GM12878 (cell line): Measurements from ENCODE around the gene UBB. TPM values are rescaled to one million over a fixed set of nuclear protein-coding genes. Genes with fewer than 3 reads are reported as not detected.

Experiments used
- ATAC-seq: fragments of 200-7000 bp; cut with Tn5 transposase; 3 replicates; pipeline ENCODE4 v1.9.1; 2020; ENCODE audit warnings: mild to moderate bottlenecking, moderate library complexity
- BruUV-seq: library from RNA; stranded (reverse); fragments of 400-500 nt; replicated peaks from 2 replicates; lab custom pipeline; 2021; lab: Mats Ljungman, UMichigan
- CTCF ChIA-PET: fragments of 300-600 bp; sonication (Branson Sonifier 250); formaldehyde crosslinking; extraction: SDS; loops from one replicate; lab custom pipeline; 2021; ENCODE audit warnings: inconsistent platforms; lab: Yijun Ruan, JAX
- POLR2A ChIA-PET: fragments of 350-600 bp; formaldehyde crosslinking; extraction: SDS; loops from one replicate; lab custom pipeline; 2021; ENCODE audit warnings: inconsistent platforms; lab: Charles Lee
- RAD21 ChIA-PET: fragments of 300-600 bp; sonication (Branson Sonifier 250); formaldehyde crosslinking; loops from one replicate; lab custom pipeline; 2023; ENCODE audit warnings: antibody characterized with exemption; ENCODE audit not compliant: unreplicated experiment; lab: Charles Lee
- SMC1A ChIA-PET: fragments of 300-600 bp; sonication (Branson Sonifier 250); formaldehyde crosslinking; loops from one replicate; lab custom pipeline; 2023; ENCODE audit not compliant: unreplicated experiment, uncharacterized antibody; lab: Charles Lee
- DNase-seq: peaks from one replicate; pipeline ENCODE4 v3.0.0-alpha.2; 2011; ENCODE audit warnings: low read depth, low spot score
- FAIRE-seq: peaks from 3 replicates; lab custom pipeline; 2011; peaks lifted over from hg19 to GRCh38; lab: Jason Lieb, UNC
- H2AFZ ChIP-seq: 2 replicates; pipeline ENCODE4 v1.6.0; 2011; ENCODE audit warnings: low read depth, low read length, control low read depth; ENCODE audit not compliant: control insufficient read depth
- H3K27ac ChIP-seq: 2 replicates; pipeline ENCODE4 v1.5.1; 2011; ENCODE audit warnings: control low read depth; ENCODE audit not compliant: control insufficient read depth, insufficient read depth
- H3K27me3 ChIP-seq, 2 experiments: replicated peaks in 1 of 2; 2 replicates each; pipeline versions ENCODE4 v1.6.0 to v1.6.1; 2011; ENCODE audit warnings: low read length in 1 of 2; ENCODE audit not compliant: control insufficient read depth in 2 of 2, insufficient read depth in 2 of 2
- H3K36me3 ChIP-seq, 2 experiments: 2 replicates each; pipeline ENCODE4 v1.5.1; 2011; ENCODE audit warnings: low read length in 1 of 2; ENCODE audit not compliant: control insufficient read depth in 2 of 2, insufficient read depth in 2 of 2
- H3K4me1 ChIP-seq: 2 replicates; pipeline ENCODE4 v1.6.1; 2011; ENCODE audit warnings: mild to moderate bottlenecking, low read length, moderate library complexity, mixed read lengths; ENCODE audit not compliant: control insufficient read depth, insufficient read depth
- H3K4me2 ChIP-seq: 2 replicates; pipeline ENCODE4 v1.6.0; 2011; ENCODE audit warnings: control low read depth; ENCODE audit not compliant: control insufficient read depth, insufficient read depth
- H3K4me3 ChIP-seq: fragments of 200-600 bp; sonication (generic); 2 replicates; pipeline ENCODE4 v1.5.1; 2016
- H3K79me2 ChIP-seq: 2 replicates; pipeline ENCODE4 v1.6.0; 2011; ENCODE audit warnings: low read length; ENCODE audit not compliant: control insufficient read depth, insufficient read depth
- H3K9ac ChIP-seq: 2 replicates; pipeline ENCODE4 v1.8.0; 2011; ENCODE audit warnings: low read length, control low read depth, mixed read lengths; ENCODE audit not compliant: control insufficient read depth, insufficient read depth
- H3K9me3 ChIP-seq: replicated peaks from 3 replicates; pipeline ENCODE4 v1.5.1; 2011; ENCODE audit warnings: mild to moderate bottlenecking, low read length; ENCODE audit not compliant: control insufficient read depth, insufficient read depth
- H4K20me1 ChIP-seq: 2 replicates; pipeline ENCODE4 v1.6.0; 2011; ENCODE audit not compliant: control insufficient read depth, insufficient read depth
- BHLHE40 ChIP-seq, 2 experiments: fragments of 450-650 bp in 1 of 2; IDR thresholded peaks; 2 replicates each; pipeline ENCODE4 v1.6.1; 2011 to 2017; ENCODE audit warnings: low read depth in 2 of 2, borderline replicate concordance in 1 of 2, improper control_type of control experiment in 1 of 2, low read length in 1 of 2, mild to moderate bottlenecking in 1 of 2
- NR2F1 ChIP-seq: fragments of 450-650 bp; conservative IDR thresholded peaks from 2 replicates; pipeline ENCODE4 v1.6.1; 2017; ENCODE audit warnings: mild to moderate bottlenecking
- PBX3 ChIP-seq: IDR thresholded peaks from 2 replicates; pipeline ENCODE4 v1.6.1; 2011; ENCODE audit warnings: mild to moderate bottlenecking, low read depth, low read length, moderate library complexity; ENCODE audit not compliant: insufficient replicate concordance
- WGBS: methylation state at CpG from one replicate; pipeline ENCODE4 v1.1.6; 2016; ENCODE audit warnings: low lambda C conversion rate; ENCODE audit not compliant: insufficient replicate concordance, insufficient coverage; ENCODE audit errors: missing lambda C conversion rate; 5-methylcytosine and 5-hydroxymethylcytosine counted together
- in situ Hi-C: fragments of 300-500 bp; cut with MboI; formaldehyde crosslinking; loops from 9 replicates; pipeline ENCODE4 v1.14.3; 2018; ENCODE audit warnings: mixed read lengths
- intact Hi-C: fragments of 100-400 bp; cut with micrococcal nuclease; formaldehyde crosslinking; loops from one replicate; pipeline ENCODE4 v1.14.2; 2022; ENCODE audit not compliant: unreplicated experiment
- polyA plus RNA-seq, 11 experiments: library from polyadenylated mRNA; depleted of rRNA in 4 of 11; unstranded in 6 of 11; stranded (reverse) in 5 of 11; fragments of >200 nt; fragmentation: Nextera tagmentation in 4 of 11; fragmentation: Illumina TruSeq in 1 of 11; extraction: Ambion mirVana in 4 of 11; extraction: Trizol in 1 of 11; gene quantifications; 1 replicate in 1 of 11; 2 replicates in 10 of 11; pipeline versions ENCODE4 v1.2.1 to v1.2.3, GENCODE V29; 2011 to 2016; ENCODE audit warnings: inconsistent platforms in 2 of 11, missing spikeins in 2 of 11, low read depth in 1 of 11
- total RNA-seq, 4 experiments: library from RNA; depleted of rRNA in 3 of 4; stranded (reverse); fragments of >200 nt in 3 of 4; fragmentation: Illumina TruSeq in 1 of 4; extraction: Trizol in 1 of 4; gene quantifications; 2 replicates each; pipeline versions ENCODE4 v1.2.1 to v1.2.3, GENCODE V29; 2013 to 2021
- TF ChIP-seq, protein P1 (sequence below), 3 experiments: IDR thresholded peaks in 2 of 3; conservative IDR thresholded peaks in 1 of 3; 2 replicates each; pipeline ENCODE4 v1.5.1; 2011; ENCODE audit warnings: low read depth in 3 of 3, low read length in 3 of 3, mild to moderate bottlenecking in 3 of 3, control low read depth in 2 of 3, moderate library complexity in 2 of 3, inconsistent platforms in 1 of 3, mixed read lengths in 1 of 3; ENCODE audit not compliant: control insufficient read depth in 2 of 3, insufficient read depth in 1 of 3; ENCODE audit errors: extremely low read depth in 1 of 3
- TF ChIP-seq, protein P2 (sequence below): IDR thresholded peaks from 2 replicates; pipeline ENCODE4 v1.6.1; 2012; ENCODE audit warnings: mild to moderate bottlenecking, low read depth, low read length
- TF ChIP-seq, protein P3 (sequence below): fragments of 450-650 bp; conservative IDR thresholded peaks from 2 replicates; pipeline ENCODE4 v1.6.1; 2017; ENCODE audit warnings: mild to moderate bottlenecking, moderate library complexity
- TF ChIP-seq, protein P4 (sequence below): fragments of 450-650 bp; IDR thresholded peaks from 2 replicates; pipeline ENCODE4 v1.6.1; 2016; ENCODE audit warnings: mild to moderate bottlenecking

The UBB gene
- total and polyA plus RNA-seq, 10 of the 15 experiments (the other 5 are each of a cell fraction or from before 2014, with no cell fraction given) = 1,133 to 4,246 (median 2,099) TPM

GRCh38 chr17:16406742-16407674, 26.1 kb downstream of the UBB start:
- Histone ChIP-seq H4K20me1 (no peaks in the 10 kb centered on the region), H3K9me3 (no peaks in the 10 kb centered on the region), H3K79me2 (no peaks in the 10 kb centered on the region), H3K4me3 (peak overlapping the region; percentile 76), H3K4me1 (no peaks in the 10 kb centered on the region; the same call in none of the 2 replicates), H3K36me3 (no peaks in the 10 kb centered on the region), H3K4me2 (peak overlapping the region; percentile 77), H3K27ac (peak overlapping the region; percentile 81), H2AFZ (peak overlapping the region; percentile 76), H3K9ac (peak overlapping the region; percentile 57), H3K27me3 (no peaks in the 10 kb centered on the region)
- ATAC-seq (peak; percentile 55), DNase-seq (peak; percentile 43), FAIRE-seq (no peak)
- BruUV-seq = no TSS peak
- SMC1A ChIA-PET = interaction anchor here (0.6 to 6.4 kb wide), 6 partner anchors 10 to 48 kb away, joined by 3 to 41 read pairs (median 4); partner anchors contain the start of gene TRPV2
- POLR2A ChIA-PET = interaction anchor here (1.1 to 4.1 kb wide), 3 partner anchors 11 to 26 kb away, joined by 6 to 53 read pairs (median 17); partner anchors contain the start of genes TRPV2 and UBB
- intact Hi-C loops = no loop called here
- WGBS = 4% methylated on average over 42 of the region's 67 CpGs
- CTCF ChIA-PET = interaction anchor here (0.9 to 6.1 kb wide), 6 partner anchors 10 to 56 kb away, joined by 3 to 55 read pairs (median 7); partner anchors contain the start of genes TRPV2 and UBB
- in situ Hi-C loops = no loop called here
- RAD21 ChIA-PET = interaction anchor here (1.3 to 3.5 kb wide), 3 partner anchors 11 to 120 kb away, joined by 4 to 48 read pairs (median 20); partner anchors contain the start of gene TRPV2
- TF ChIP-seq NR2F1 (peak; percentile 27; the same call in 1 of the 2 replicates), PBX3 (no peak), BHLHE40 (IDR thresholded peaks at IDR 0.05; ENCODE audit: borderline replicate concordance in 1 of 2, low read depth in 2 of 2, low read length in 1 of 2) (peak in 1 of 2 experiments; percentile 71; a peak in 1 of 4 replicates)
- TF ChIP-seq, protein P1, sequence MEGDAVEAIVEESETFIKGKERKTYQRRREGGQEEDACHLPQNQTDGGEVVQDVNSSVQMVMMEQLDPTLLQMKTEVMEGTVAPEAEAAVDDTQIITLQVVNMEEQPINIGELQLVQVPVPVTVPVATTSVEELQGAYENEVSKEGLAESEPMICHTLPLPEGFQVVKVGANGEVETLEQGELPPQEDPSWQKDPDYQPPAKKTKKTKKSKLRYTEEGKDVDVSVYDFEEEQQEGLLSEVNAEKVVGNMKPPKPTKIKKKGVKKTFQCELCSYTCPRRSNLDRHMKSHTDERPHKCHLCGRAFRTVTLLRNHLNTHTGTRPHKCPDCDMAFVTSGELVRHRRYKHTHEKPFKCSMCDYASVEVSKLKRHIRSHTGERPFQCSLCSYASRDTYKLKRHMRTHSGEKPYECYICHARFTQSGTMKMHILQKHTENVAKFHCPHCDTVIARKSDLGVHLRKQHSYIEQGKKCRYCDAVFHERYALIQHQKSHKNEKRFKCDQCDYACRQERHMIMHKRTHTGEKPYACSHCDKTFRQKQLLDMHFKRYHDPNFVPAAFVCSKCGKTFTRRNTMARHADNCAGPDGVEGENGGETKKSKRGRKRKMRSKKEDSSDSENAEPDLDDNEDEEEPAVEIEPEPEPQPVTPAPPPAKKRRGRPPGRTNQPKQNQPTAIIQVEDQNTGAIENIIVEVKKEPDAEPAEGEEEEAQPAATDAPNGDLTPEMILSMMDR (IDR thresholded peaks at IDR 0.05 in 2 of 3, conservative IDR thresholded peaks at IDR 0.05 in 1 of 3; ENCODE audit: control insufficient read depth in 2 of 3, extremely low read depth in 1 of 3, insufficient read depth in 1 of 3, low read depth in 3 of 3, low read length in 3 of 3) = peak in 2 of 3 experiments; percentile 13 to 17; a peak in 2 of 6 replicates
- TF ChIP-seq, protein P2, sequence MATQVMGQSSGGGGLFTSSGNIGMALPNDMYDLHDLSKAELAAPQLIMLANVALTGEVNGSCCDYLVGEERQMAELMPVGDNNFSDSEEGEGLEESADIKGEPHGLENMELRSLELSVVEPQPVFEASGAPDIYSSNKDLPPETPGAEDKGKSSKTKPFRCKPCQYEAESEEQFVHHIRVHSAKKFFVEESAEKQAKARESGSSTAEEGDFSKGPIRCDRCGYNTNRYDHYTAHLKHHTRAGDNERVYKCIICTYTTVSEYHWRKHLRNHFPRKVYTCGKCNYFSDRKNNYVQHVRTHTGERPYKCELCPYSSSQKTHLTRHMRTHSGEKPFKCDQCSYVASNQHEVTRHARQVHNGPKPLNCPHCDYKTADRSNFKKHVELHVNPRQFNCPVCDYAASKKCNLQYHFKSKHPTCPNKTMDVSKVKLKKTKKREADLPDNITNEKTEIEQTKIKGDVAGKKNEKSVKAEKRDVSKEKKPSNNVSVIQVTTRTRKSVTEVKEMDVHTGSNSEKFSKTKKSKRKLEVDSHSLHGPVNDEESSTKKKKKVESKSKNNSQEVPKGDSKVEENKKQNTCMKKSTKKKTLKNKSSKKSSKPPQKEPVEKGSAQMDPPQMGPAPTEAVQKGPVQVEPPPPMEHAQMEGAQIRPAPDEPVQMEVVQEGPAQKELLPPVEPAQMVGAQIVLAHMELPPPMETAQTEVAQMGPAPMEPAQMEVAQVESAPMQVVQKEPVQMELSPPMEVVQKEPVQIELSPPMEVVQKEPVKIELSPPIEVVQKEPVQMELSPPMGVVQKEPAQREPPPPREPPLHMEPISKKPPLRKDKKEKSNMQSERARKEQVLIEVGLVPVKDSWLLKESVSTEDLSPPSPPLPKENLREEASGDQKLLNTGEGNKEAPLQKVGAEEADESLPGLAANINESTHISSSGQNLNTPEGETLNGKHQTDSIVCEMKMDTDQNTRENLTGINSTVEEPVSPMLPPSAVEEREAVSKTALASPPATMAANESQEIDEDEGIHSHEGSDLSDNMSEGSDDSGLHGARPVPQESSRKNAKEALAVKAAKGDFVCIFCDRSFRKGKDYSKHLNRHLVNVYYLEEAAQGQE = no peak
- TF ChIP-seq, protein P3, sequence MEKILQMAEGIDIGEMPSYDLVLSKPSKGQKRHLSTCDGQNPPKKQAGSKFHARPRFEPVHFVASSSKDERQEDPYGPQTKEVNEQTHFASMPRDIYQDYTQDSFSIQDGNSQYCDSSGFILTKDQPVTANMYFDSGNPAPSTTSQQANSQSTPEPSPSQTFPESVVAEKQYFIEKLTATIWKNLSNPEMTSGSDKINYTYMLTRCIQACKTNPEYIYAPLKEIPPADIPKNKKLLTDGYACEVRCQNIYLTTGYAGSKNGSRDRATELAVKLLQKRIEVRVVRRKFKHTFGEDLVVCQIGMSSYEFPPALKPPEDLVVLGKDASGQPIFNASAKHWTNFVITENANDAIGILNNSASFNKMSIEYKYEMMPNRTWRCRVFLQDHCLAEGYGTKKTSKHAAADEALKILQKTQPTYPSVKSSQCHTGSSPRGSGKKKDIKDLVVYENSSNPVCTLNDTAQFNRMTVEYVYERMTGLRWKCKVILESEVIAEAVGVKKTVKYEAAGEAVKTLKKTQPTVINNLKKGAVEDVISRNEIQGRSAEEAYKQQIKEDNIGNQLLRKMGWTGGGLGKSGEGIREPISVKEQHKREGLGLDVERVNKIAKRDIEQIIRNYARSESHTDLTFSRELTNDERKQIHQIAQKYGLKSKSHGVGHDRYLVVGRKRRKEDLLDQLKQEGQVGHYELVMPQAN = 0 out of 2 replicates have a peak, but pooled peaks have one; percentile 26
- TF ChIP-seq, protein P4, sequence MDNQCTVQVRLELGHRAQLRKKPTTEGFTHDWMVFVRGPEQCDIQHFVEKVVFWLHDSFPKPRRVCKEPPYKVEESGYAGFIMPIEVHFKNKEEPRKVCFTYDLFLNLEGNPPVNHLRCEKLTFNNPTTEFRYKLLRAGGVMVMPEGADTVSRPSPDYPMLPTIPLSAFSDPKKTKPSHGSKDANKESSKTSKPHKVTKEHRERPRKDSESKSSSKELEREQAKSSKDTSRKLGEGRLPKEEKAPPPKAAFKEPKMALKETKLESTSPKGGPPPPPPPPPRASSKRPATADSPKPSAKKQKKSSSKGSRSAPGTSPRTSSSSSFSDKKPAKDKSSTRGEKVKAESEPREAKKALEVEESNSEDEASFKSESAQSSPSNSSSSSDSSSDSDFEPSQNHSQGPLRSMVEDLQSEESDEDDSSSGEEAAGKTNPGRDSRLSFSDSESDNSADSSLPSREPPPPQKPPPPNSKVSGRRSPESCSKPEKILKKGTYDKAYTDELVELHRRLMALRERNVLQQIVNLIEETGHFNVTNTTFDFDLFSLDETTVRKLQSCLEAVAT = 0 out of 2 replicates have a peak, but pooled peaks have one; percentile 57
